H1 (cell line): ENCODE data around the gene VASH1. TPM values are rescaled to one million over a fixed set of nuclear protein-coding genes. Genes with fewer than 3 reads are reported as not detected.

Experiments used
- CTCF ChIA-PET: fragments of 300-600 bp; sonication (Branson Sonifier 250); formaldehyde crosslinking; loops from one replicate; lab custom pipeline; 2021; ENCODE audit not compliant: partially characterized antibody; lab: Charles Lee
- POLR2A ChIA-PET: fragments of 300-600 bp; sonication (Branson Sonifier 250); formaldehyde crosslinking; loops from one replicate; lab custom pipeline; 2021; ENCODE audit warnings: inconsistent platforms; ENCODE audit not compliant: partially characterized antibody; lab: Charles Lee
- DNase-seq, 2 experiments: peaks; one replicate each; pipeline versions ENCODE4 v3.0.0 to v3.0.0-alpha.2; 2010 to 2022; ENCODE audit warnings: low spot score in 2 of 2, low read depth in 1 of 2, mixed read lengths in 1 of 2
- FAIRE-seq: peaks from 2 replicates; lab custom pipeline; 2011; peaks lifted over from hg19 to GRCh38; lab: Jason Lieb, UNC
- H2AFZ ChIP-seq: 2 replicates; pipeline ENCODE4 v1.8.1; 2012; ENCODE audit warnings: low read length, inconsistent platforms
- H2AK5ac ChIP-seq: 2 replicates; pipeline ENCODE4 v1.6.1; 2013; ENCODE audit warnings: low read depth, low read length
- H2BK120ac ChIP-seq: replicated peaks from 2 replicates; pipeline ENCODE3; 2013; ENCODE audit warnings: low read depth, low read length, inconsistent platforms
- H2BK12ac ChIP-seq: 2 replicates; pipeline ENCODE4 v1.6.1; 2013; ENCODE audit warnings: low read depth, low read length
- H2BK15ac ChIP-seq: 2 replicates; pipeline ENCODE4 v1.6.1; 2013; ENCODE audit warnings: low read length
- H2BK20ac ChIP-seq: 2 replicates; pipeline ENCODE4 v1.6.1; 2013; ENCODE audit warnings: low read length
- H2BK5ac ChIP-seq: 2 replicates; pipeline ENCODE4 v1.6.1; 2013; ENCODE audit warnings: low read depth, low read length
- H3K14ac ChIP-seq: 2 replicates; pipeline ENCODE4 v1.6.1; 2013; ENCODE audit warnings: inconsistent platforms; ENCODE audit not compliant: insufficient read length
- H3K18ac ChIP-seq: 2 replicates; pipeline ENCODE4 v1.6.1; 2013; ENCODE audit warnings: low read length; ENCODE audit errors: extremely low read depth
- H3K23ac ChIP-seq: 2 replicates; pipeline ENCODE4 v1.6.1; 2013; ENCODE audit warnings: inconsistent platforms; ENCODE audit not compliant: insufficient read length
- H3K23me2 ChIP-seq: 2 replicates; pipeline ENCODE4 v1.6.1; 2013; ENCODE audit warnings: low read depth, low read length
- H3K27ac ChIP-seq: 2 replicates; pipeline ENCODE4 v1.6.1; 2011; ENCODE audit warnings: low read depth, low read length, inconsistent platforms
- H3K27me3 ChIP-seq, 4 experiments: replicated peaks in 1 of 4; 1 replicate in 1 of 4; 2 replicates in 3 of 4; pipeline versions ENCODE4 v1.6.1 to v1.8.1; 2011 to 2013; ENCODE audit warnings: low read length in 3 of 4, mild to moderate bottlenecking in 3 of 4, inconsistent platforms in 2 of 4, mixed read lengths in 2 of 4, moderate library complexity in 1 of 4; ENCODE audit not compliant: control insufficient read depth in 3 of 4, insufficient read depth in 3 of 4; ENCODE audit errors: extremely low read depth in 1 of 4
- H3K36me3 ChIP-seq, 4 experiments: 2 replicates each; pipeline versions ENCODE4 v1.6.1 to v1.8.1; 2011 to 2013; ENCODE audit warnings: mild to moderate bottlenecking in 4 of 4, low read length in 3 of 4, moderate library complexity in 2 of 4, control low read depth in 1 of 4, inconsistent platforms in 1 of 4; ENCODE audit not compliant: insufficient read depth in 4 of 4, control insufficient read depth in 2 of 4
- H3K4ac ChIP-seq: replicated peaks from 2 replicates; pipeline ENCODE3; 2013; ENCODE audit warnings: low read length, low read depth, mixed read lengths, inconsistent platforms; ENCODE audit not compliant: insufficient read length
- H3K4me1 ChIP-seq, 4 experiments: replicated peaks in 1 of 4; 1 replicate in 1 of 4; 2 replicates in 3 of 4; pipeline versions ENCODE4 v1.6.1 to v1.8.1; 2011 to 2013; ENCODE audit warnings: low read length in 3 of 4, inconsistent platforms in 2 of 4, mixed read lengths in 1 of 4; ENCODE audit not compliant: insufficient read depth in 4 of 4, control insufficient read depth in 3 of 4
- H3K4me2 ChIP-seq, 2 experiments: 2 replicates each; pipeline versions ENCODE4 v1.6.1 to v1.8.1; 2011 to 2013; ENCODE audit warnings: low read depth in 2 of 2, low read length in 2 of 2, control low read depth in 1 of 2, inconsistent platforms in 1 of 2, mild to moderate bottlenecking in 1 of 2; ENCODE audit not compliant: insufficient read depth in 1 of 2
- H3K4me3 ChIP-seq, 4 experiments: fragments of 200-600, 300-600 bp in 1 of 4; sonication (generic), shearing (Covaris generic), sonication (Bioruptor Twin) in 1 of 4; 2 replicates each; pipeline versions ENCODE4 v1.5.1 to v1.8.1; 2011 to 2016; ENCODE audit warnings: low read length in 4 of 4, low read depth in 3 of 4, control low read depth in 2 of 4, inconsistent platforms in 2 of 4, mild to moderate bottlenecking in 2 of 4, mixed read lengths in 1 of 4, moderate library complexity in 1 of 4; ENCODE audit not compliant: insufficient read depth in 2 of 4; ENCODE audit errors: extremely low read depth in 1 of 4
- H3K56ac ChIP-seq: replicated peaks from 2 replicates; pipeline ENCODE3; 2013; ENCODE audit warnings: low read depth, mild to moderate bottlenecking, mixed read lengths, low read length, inconsistent platforms; ENCODE audit not compliant: insufficient read length
- H3K79me1 ChIP-seq: 2 replicates; pipeline ENCODE4 v1.6.1; 2013; ENCODE audit warnings: low read depth, low read length, control low read depth
- H3K79me2 ChIP-seq, 2 experiments: 2 replicates each; pipeline versions ENCODE4 v1.6.1 to v1.8.1; 2012 to 2013; ENCODE audit warnings: low read length in 2 of 2, mild to moderate bottlenecking in 2 of 2, inconsistent platforms in 1 of 2; ENCODE audit not compliant: insufficient read depth in 2 of 2, control insufficient read depth in 1 of 2
- H3K9ac ChIP-seq, 4 experiments: replicated peaks in 1 of 4; 1 replicate in 1 of 4; 2 replicates in 3 of 4; pipeline versions ENCODE4 v1.6.1 to v1.8.1; 2011 to 2013; ENCODE audit warnings: low read depth in 3 of 4, low read length in 3 of 4, control low read depth in 2 of 4, mild to moderate bottlenecking in 2 of 4, moderate library complexity in 2 of 4, inconsistent platforms in 1 of 4; ENCODE audit errors: extremely low read depth in 1 of 4
- H3K9me3 ChIP-seq, 2 experiments: 2 replicates each; pipeline versions ENCODE4 v1.6.1 to v1.8.1; 2012 to 2013; ENCODE audit warnings: mild to moderate bottlenecking in 2 of 2, moderate library complexity in 2 of 2, control low read depth in 1 of 2, inconsistent platforms in 1 of 2, low read depth in 1 of 2, low read length in 1 of 2, mixed read lengths in 1 of 2; ENCODE audit not compliant: insufficient read depth in 2 of 2
- H4K20me1 ChIP-seq, 2 experiments: replicated peaks in 1 of 2; 2 replicates each; pipeline versions ENCODE3 to v1.8.1; 2011 to 2013; ENCODE audit warnings: inconsistent platforms in 2 of 2, low read length in 2 of 2, mild to moderate bottlenecking in 1 of 2; ENCODE audit not compliant: insufficient read depth in 2 of 2, control insufficient read depth in 1 of 2
- H4K5ac ChIP-seq: 2 replicates; pipeline ENCODE4 v1.6.1; 2013; ENCODE audit warnings: low read length, low read depth, mixed read lengths, inconsistent platforms; ENCODE audit not compliant: insufficient read length
- H4K8ac ChIP-seq: 2 replicates; pipeline ENCODE4 v1.8.0; 2013; ENCODE audit warnings: mild to moderate bottlenecking, moderate library complexity, low read length, inconsistent platforms; ENCODE audit not compliant: insufficient read depth; ENCODE audit errors: extremely low read depth
- H4K91ac ChIP-seq: replicated peaks from 2 replicates; pipeline ENCODE3; 2013; ENCODE audit warnings: low read length, mixed read lengths, inconsistent platforms; ENCODE audit not compliant: insufficient read length
- NRF1 ChIP-seq: IDR thresholded peaks from 2 replicates; pipeline ENCODE4 v1.6.1; 2011; ENCODE audit warnings: mild to moderate bottlenecking, low read depth, low read length, improper control_type of control experiment
- RXRA ChIP-seq: IDR thresholded peaks from 2 replicates; pipeline ENCODE4 v1.6.1; 2011; ENCODE audit warnings: low read depth, mild to moderate bottlenecking, low read length, moderate library complexity; ENCODE audit not compliant: insufficient read depth
- WGBS, 2 experiments: shearing (Covaris generic) in 1 of 2; methylation state at CpG; one replicate each; pipeline versions ENCODE4 v1.1.6 to v1.1.7; 2013 to 2015; ENCODE audit warnings: low lambda C conversion rate in 2 of 2, mixed read lengths in 2 of 2, inconsistent platforms in 1 of 2, low coverage in 1 of 2, missing lambda C conversion rate in 1 of 2; ENCODE audit not compliant: insufficient replicate concordance in 2 of 2, insufficient coverage in 1 of 2, insufficient read length in 1 of 2; ENCODE audit errors: extremely low coverage in 1 of 2, missing lambda C conversion rate in 1 of 2; 5-methylcytosine and 5-hydroxymethylcytosine counted together
- polyA plus RNA-seq, 7 experiments: library from polyadenylated mRNA; depleted of rRNA in 3 of 7; stranded (reverse) in 5 of 7; unstranded in 2 of 7; fragments of >200 nt in 5 of 7; fragments of 200-250 nt in 2 of 7; gene quantifications; 1 replicate in 5 of 7; 2 replicates in 1 of 7; 4 replicates in 1 of 7; pipeline versions ENCODE4 v1.2.1 to v1.2.3, GENCODE V29; 2011 to 2013; ENCODE audit warnings: missing spikeins in 2 of 7, mixed read lengths in 2 of 7
- total RNA-seq: library from RNA; stranded (reverse); fragmentation: NEBNext Ultra II Directional; extraction: Animal tissue kit (Norgen Biotek cat#: 25700); gene quantifications from 2 replicates; pipeline ENCODE4 v1.2.1, GENCODE V29; 2021

Gene VASH1
- total and polyA plus RNA-seq, 2 of the 8 experiments (the other 6 are each of a cell fraction or from before 2014, with no cell fraction given) = 3.1 to 6.4 TPM

DNA sequence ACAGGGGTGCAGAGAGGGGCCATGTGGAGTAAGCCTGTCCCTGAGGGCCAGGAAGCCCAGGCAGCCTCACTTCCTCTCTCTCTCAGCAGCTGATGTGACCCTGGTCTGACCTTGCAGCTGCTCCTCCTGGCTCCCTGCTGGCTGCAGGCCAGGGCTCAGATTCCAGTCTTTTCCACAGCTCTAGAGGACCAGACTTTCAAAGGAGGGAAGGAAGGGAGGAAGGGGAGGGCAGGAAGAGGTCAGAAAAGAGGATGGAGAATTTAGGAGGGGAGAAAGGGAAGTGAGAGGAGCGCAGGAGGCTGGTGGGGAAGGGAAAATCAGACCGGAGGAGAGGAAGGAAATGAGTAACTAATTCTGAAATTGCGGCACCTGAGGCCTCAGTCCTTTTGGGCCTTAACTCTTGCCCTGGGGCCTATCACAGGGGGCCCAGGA lies 40.9 kb upstream of the VASH1 start:
- Histone ChIP-seq H3K23ac (no peak overlapping the region), H3K4me1 (peaks cover 0 to 8% (median 3%) of the 10 kb centered on the region in 4 experiments; a peak in 3 of 7 replicates), H4K8ac (no peak overlapping the region), H3K4me3 (no peak overlapping the region), H3K79me1 (no peaks in the 10 kb centered on the region), H3K9ac (no peak overlapping the region), H3K36me3 (no peaks in the 10 kb centered on the region), H2BK12ac (peak overlapping the region; percentile 60; the same call in 1 of the 2 replicates), H2AFZ (no peak overlapping the region), H3K4ac (no peak overlapping the region), H3K56ac (no peak overlapping the region), H2BK20ac (no peak overlapping the region), H2BK120ac (no peak overlapping the region), H4K5ac (no peak overlapping the region), H3K9me3 (no peaks in the 10 kb centered on the region), H3K14ac (no peak overlapping the region), H2BK15ac (no peak overlapping the region; the same call in 1 of the 2 replicates), H3K27ac (no peak overlapping the region), H3K27me3 (no peaks in the 10 kb centered on the region), H4K20me1 (no peaks in the 10 kb centered on the region), H3K79me2 (no peaks in the 10 kb centered on the region), H3K18ac (no peak overlapping the region), H2BK5ac (peak overlapping the region; percentile 4; the same call in 1 of the 2 replicates), H3K4me2 (no peak overlapping the region), H2AK5ac (no peak overlapping the region), H4K91ac (no peak overlapping the region), H3K23me2 (no peaks in the 10 kb centered on the region)
- DNase-seq (no peak), FAIRE-seq (no peak)
- 81% methylated on average over 3 of the region's 3 CpGs; no CpG with 5 or more reads in 1 of the 2 experiments for WGBS, 2 experiments
- TF ChIP-seq RXRA (peak; percentile 93), NRF1 (no peak)
- POLR2A ChIA-PET = interaction anchor here (1.2 to 1.3 kb wide), 2 partner anchors 47 to 60 kb away, joined by 3 to 5 read pairs; no protein-coding TSS in a partner anchor
- CTCF ChIA-PET = interaction anchor here (1.0 to 2.3 kb wide), 4 partner anchors 10 to 86 kb away, joined by 3 to 15 read pairs (median 6); no protein-coding TSS in a partner anchor
